ENCODE results near the gene RELN.

GRCh38 chr7:103541947-103542346, 447.5 kb downstream of the RELN start:
- no peak for TF ChIP-seq CTCF (IDR thresholded peaks at IDR 0.05)
- no peak for TF ChIP-seq POLR2A (IDR thresholded peaks at IDR 0.05)

Measured in heart left ventricle (tissue), 13 donors.